Upper lobe of right lung (tissue), 1 donor: Measurements from ENCODE around the gene STMN3. TPM values are rescaled to one million over a fixed set of nuclear protein-coding genes. Genes with fewer than 3 reads are reported as not detected.

Experiments
- ATAC-seq: fragments of 200-7000 bp; cut with Tn5 transposase; one replicate; pipeline ENCODE4 v1.9.1; 2020; ENCODE audit warnings: mild to moderate bottlenecking, moderate library complexity
- DNase-seq: peaks from one replicate; pipeline ENCODE4 v3.0.0-alpha.2; 2020
- H3K27ac ChIP-seq: fragments of 200-600 bp; one replicate; pipeline ENCODE4 v1.8.0; 2022
- H3K27me3 ChIP-seq: fragments of 200-600 bp; one replicate; pipeline ENCODE4 v1.8.0; 2022; ENCODE audit warnings: mild to moderate bottlenecking
- H3K36me3 ChIP-seq: fragments of 200-600 bp; one replicate; pipeline ENCODE4 v1.8.0; 2022
- H3K4me1 ChIP-seq: fragments of 200-600 bp; one replicate; pipeline ENCODE4 v1.8.0; 2022
- H3K4me3 ChIP-seq: fragments of 200-600 bp; one replicate; pipeline ENCODE4 v1.8.0; 2022; ENCODE audit warnings: mild to moderate bottlenecking
- H3K9me3 ChIP-seq: fragments of 200-600 bp; one replicate; pipeline ENCODE4 v1.8.0; 2022
- CTCF ChIP-seq: fragments of 200-600 bp; IDR thresholded peaks from one replicate; pipeline ENCODE4 v1.8.0; 2022; ENCODE audit warnings: antibody characterized with exemption
- intact Hi-C: fragments of 100-400 bp; cut with DNase I; formaldehyde crosslinking; loops from one replicate; pipeline ENCODE4 v1.11.0; 2022
- long read RNA-seq: library from polyadenylated mRNA; unstranded; transcript quantifications from one replicate; pipeline ENCODE4 v2.0.0, GENCODE V29; 2021
- total RNA-seq: library from RNA; stranded (reverse); fragmentation: NEBNext Ultra II Directional; extraction: Animal tissue kit (Norgen Biotek cat#: 25700); gene quantifications from one replicate; pipeline ENCODE4 v1.2.1, GENCODE V29; 2021
- donor health status: DM: no; HTN: yes; CAD: no; lungs with severe emphysema.

STMN3 gene
- 12.4 TPM for total RNA-seq
- long read RNA-seq, transcript STMN3-201 (5 exons, 2,255 nt): major isoform, 15 of 21 reads
- long read RNA-seq, partial matches to known transcripts: 2 of 21 reads
- long read RNA-seq, other reads (novel, unspliced or antisense): 4 of 21 reads

GRCh38 chr20:63653041-63653973 lies at the start of gene STMN3:
STMN3 (minus strand) TSS chr20:63653424; CDS start chr20:63653345, 79 bp downstream.
- intact Hi-C loops: no loop called here
- no peak for TF ChIP-seq CTCF

GRCh38 chr20:63702036-63702665 lies 48.9 kb upstream of the STMN3 start:
- intact Hi-C loops: no loop called here
- Histone ChIP-seq H3K27me3 (no peaks in the 10 kb centered on the region), H3K27ac (no peak overlapping the region), H3K36me3 (peaks cover 32% of the 10 kb centered on the region), H3K4me1 (peaks cover 15% of the 10 kb centered on the region), H3K4me3 (no peak overlapping the region), H3K9me3 (no peaks in the 10 kb centered on the region)
- TF ChIP-seq CTCF: no peak
- ATAC-seq: no peak
- no peak for DNase-seq

More at GRCh38 chr20:63653041-63653973, at the start of gene STMN3:
- no peaks in the 10 kb centered on the region for H3K36me3 ChIP-seq
- no peaks in the 10 kb centered on the region for H3K27me3 ChIP-seq
- DNase-seq (peak; percentile 92), ATAC-seq (peak; percentile 80)
- H3K4me3 ChIP-seq: peak within 1 kb of the TSS; percentile 57
- peaks cover 21% of the 10 kb centered on the region for H3K4me1 ChIP-seq
- H3K9me3 ChIP-seq: no peaks in the 10 kb centered on the region
- H3K27ac ChIP-seq: no peak within 1 kb of the TSS

GRCh38 chr20:63701329-63702035 lies 48.3 kb upstream of the STMN3 start:
- ATAC-seq: no peak
- peaks cover 30% of the 10 kb centered on the region for H3K36me3 ChIP-seq
- intact Hi-C loops: no loop called here
- no peak overlapping the region for H3K27ac ChIP-seq
- no peak overlapping the region for H3K4me3 ChIP-seq
- no peak for TF ChIP-seq CTCF
- peaks cover 18% of the 10 kb centered on the region for H3K4me1 ChIP-seq
- DNase-seq: peak; percentile 55
- H3K27me3 ChIP-seq: no peaks in the 10 kb centered on the region
- no peaks in the 10 kb centered on the region for H3K9me3 ChIP-seq

GRCh38 chr20:63701051-63701328 lies 47.8 kb upstream of the STMN3 start:
- H3K27me3 ChIP-seq: no peaks in the 10 kb centered on the region
- no peak overlapping the region for H3K4me3 ChIP-seq
- intact Hi-C loops: no loop called here
- DNase-seq: no peak
- no peaks in the 10 kb centered on the region for H3K9me3 ChIP-seq
- no peak overlapping the region for H3K27ac ChIP-seq
- H3K4me1 ChIP-seq: peaks cover 18% of the 10 kb centered on the region
- ATAC-seq: no peak
- peaks cover 25% of the 10 kb centered on the region for H3K36me3 ChIP-seq
- no peak for TF ChIP-seq CTCF

- Histone ChIP-seq H3K4me3 (no peak overlapping the region), H3K4me1 (peaks cover 16% of the 10 kb centered on the region), H3K27ac (no peak overlapping the region), H3K9me3 (no peaks in the 10 kb centered on the region), H3K36me3 (peaks cover 22% of the 10 kb centered on the region), H3K27me3 (no peaks in the 10 kb centered on the region)
- TF ChIP-seq CTCF: no peak
- DNase-seq (peak; percentile 58), ATAC-seq (no peak)
- intact Hi-C loops: no loop called here
Measured at GRCh38 chr20:63700199-63701050, 47.2 kb upstream of the STMN3 start.
